HG02610 (cell line): ENCODE data around the gene FAM186B.
"Not testable (repeated sequence)": the region's sequence is repeated elsewhere in the genome, so short reads cannot be mapped to it uniquely, and the experiment has no call there.

Experiments
- ATAC-seq: cut with Tn5 transposase; IDR thresholded peaks from one replicate; pipeline ENCODE4 v1.9.1; 2021; ENCODE audit warnings: mild to moderate bottlenecking, moderate library complexity; ENCODE audit not compliant: unreplicated experiment

The FAM186B gene, protein sequence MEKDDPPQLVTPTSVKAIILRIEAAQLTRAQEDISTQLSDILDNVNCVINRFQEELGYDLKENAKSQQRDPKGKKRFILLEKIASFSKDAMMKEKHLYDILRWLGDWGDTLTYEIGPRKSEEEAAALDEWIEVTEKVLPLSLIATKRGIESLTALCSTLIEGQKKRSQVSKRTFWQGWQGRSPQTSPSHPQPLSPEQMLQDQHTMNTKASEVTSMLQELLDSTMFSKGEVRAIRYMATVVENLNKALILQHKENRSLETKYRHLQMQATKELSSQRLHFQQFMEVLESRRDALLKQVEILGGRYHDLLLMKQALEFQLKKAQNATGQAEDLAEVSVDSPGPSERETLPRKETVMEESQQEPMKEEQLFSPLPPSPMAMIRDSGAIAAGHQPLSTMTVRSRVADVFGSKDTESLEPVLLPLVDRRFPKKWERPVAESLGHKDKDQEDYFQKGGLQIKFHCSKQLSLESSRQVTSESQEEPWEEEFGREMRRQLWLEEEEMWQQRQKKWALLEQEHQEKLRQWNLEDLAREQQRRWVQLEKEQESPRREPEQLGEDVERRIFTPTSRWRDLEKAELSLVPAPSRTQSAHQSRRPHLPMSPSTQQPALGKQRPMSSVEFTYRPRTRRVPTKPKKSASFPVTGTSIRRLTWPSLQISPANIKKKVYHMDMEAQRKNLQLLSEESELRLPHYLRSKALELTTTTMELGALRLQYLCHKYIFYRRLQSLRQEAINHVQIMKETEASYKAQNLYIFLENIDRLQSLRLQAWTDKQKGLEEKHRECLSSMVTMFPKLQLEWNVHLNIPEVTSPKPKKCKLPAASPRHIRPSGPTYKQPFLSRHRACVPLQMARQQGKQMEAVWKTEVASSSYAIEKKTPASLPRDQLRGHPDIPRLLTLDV

DNA sequence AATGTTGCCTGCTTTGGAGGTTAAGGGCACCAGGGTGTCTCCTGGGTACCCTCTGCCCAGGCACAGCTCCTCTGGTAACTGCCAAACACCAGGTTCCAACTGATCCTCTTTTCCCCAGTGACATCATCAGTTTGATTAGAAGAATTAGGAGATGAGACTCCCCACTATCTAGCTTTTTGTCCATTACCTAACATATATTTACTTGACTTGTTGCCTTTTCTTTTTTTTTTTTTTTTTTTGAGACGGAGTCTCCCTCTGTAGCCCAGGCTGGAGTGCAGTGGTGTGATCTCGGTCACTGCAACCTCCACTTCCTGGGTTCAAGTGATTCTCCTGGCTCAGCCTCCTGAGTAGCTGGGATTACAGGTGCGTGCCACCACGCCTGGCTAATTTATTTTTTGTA lies at the start of gene FAM186B:
FAM186B (minus strand) TSS at position 101 of the 400 bp plus-strand sequence. CDS start 162 bp downstream, outside the sequence.
- not testable (repeated sequence) for ATAC-seq

DNA sequence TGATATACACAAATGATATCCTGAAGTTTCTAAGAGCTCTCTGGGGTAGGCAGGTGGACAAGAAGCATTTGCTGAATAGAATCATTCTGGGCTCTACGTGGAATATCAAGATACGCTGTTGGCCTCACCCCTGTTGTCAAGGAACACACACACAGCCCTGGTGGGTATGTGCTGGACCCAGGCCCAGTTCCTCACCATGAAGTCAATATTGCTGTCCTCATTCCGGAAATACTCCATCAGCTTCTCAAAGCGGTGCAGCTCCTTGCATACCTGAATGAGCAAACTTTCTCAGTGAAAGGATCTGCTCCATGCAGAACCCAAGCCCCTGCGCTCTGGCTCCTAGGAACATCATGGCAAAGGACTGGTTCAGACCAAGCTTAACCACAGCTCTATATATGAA lies 49.3 kb upstream of the FAM186B start:
- ATAC-seq, result no peak

DNA sequence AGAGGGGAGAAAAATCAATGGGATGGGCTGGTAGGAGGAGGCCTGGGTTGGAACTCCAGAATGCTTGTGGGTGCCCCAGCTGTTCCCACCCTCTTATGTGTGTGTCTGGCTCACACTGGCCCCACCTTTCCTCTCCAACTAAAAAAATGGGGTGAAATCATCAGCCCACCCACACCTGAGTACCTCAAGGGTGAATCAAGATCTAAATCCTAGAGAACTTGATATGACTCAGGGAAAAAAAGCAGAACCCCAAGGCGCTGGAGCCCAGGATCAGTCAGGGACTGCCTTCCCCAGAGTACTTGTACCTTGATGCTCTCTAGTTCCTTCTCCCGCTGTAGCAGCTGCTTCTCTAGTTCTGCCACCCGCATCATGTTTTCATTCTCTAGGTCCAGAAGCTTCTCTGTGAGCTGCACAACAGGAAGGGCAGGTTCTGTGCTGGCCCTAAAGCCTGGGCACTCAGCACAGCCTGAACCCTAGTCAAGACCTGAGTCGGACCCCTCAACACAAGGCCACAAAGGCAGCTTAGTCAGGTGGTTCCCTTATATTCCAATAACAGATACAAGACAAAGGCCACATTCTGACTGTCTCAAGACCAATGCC lies 47.6 kb upstream of the FAM186B start:
- ATAC-seq, result no peak

DNA sequence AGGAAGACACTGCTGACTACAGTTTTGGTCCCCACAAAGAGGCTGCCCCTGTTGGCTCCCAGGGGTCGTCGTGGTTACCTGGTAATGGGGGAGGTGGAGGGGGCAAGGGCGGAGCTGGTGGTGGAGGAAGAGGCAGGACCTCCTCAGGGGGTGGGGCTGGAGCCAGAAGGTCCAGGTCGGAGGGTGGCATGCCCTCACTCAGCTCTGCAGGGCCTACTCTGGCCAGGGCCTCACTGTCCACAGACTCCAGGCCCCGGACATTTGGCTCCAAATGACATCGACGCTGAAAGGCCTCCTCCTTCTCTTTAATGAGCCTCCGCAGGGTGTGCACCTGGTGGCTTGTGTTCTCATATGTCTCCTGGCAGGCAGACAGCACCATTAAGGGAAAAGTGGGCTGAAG lies 46.4 kb upstream of the FAM186B start:
- no peak for ATAC-seq

DNA sequence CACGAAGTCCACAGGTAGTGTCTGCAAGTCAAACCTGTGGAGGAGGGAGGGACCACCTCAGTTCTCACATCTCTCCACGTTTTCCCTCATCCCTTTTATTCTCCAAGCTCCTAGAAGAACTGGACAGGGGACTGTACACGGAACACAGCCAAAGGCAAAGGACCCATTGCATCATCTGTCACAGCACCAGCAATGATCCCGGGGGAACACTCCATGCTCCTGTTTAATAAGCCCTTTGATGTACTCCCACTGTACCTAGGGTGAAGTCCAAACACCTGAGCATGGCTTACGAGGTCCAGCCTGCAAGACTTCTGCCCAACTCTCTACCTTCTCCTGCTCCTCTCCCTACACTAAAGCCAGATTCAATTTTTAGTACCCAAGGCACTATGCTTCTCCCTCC lies 44.5 kb upstream of the FAM186B start:
- ATAC-seq, result no peak

DNA sequence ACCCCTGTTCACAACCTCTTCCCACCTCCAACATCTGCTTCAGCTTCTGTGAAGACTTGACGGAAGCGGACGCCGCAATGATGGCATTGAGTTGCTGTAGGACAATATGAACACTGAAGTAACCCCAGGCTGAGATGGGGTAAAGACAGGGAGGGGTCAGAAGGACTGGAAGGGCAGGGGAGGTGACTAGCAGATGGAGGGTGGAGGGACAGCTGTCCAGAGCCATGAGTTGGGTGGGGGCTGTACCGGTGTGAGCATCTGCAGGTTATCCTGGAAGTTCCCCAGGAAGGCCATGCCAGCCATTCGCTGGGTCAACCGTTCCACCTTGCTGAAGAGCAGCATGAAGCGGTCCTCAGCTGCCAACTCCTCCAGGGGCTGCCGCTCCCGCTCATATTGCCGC lies 44.0 kb upstream of the FAM186B start:
- ATAC-seq, result no peak

DNA sequence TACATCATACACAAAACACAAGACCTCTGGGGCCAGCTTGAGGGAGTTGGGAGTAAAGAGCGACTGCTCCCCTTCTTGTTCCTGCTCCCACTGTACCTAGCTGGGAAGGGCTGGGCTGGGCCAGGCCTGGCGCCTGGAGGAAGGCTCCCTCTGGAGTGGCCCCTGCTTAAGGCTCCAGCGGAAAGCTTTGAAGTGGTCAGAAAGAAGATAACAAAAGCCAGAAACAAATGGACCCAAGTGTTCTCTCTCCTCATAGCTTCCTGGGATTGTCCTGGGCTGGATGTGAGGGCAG lies 43.2 kb upstream of the FAM186B start:
- no peak for ATAC-seq

DNA sequence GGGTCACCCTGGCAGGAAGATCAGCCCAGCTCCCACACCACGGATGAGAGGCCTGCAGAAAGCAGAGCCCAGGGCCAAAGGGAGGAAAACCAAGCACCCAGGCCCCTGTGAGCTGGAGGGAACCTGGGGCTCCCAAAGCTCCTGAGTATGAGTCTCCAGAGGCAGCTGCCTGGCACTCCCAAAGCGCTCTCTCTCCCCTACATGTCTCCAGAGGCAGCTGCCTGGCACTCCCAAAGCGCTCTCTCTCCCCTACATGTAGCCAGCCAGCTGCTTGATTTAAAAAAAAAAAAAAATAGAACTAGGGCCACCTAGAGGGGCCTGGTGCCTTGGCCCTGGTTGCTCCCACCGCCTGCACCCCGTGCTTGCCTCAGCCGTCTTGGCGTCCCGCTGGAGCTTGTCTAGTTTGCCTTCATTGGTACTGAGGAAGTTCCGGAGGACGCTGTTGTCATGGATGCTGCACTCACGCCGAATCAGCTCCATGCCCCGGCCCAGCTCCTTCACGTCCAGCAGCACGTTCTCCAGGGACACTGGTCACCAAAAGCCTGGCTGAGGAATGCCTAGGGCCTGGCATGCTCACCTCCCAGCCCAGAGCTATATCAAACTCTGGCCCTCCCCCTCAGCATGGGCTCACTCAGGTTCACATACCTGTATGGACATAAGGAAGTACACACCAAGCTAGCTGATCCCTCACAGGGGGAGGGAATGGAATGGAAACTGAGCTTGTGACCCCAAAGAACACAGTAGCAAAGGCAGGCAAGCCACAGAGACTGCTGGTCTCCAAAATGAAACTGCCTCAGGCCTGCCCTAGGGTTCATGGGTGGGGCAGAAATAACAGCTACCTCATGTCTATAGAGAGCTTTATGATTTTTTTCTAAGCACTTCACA lies 42.6 kb upstream of the FAM186B start:
- ATAC-seq, result no peak

DNA sequence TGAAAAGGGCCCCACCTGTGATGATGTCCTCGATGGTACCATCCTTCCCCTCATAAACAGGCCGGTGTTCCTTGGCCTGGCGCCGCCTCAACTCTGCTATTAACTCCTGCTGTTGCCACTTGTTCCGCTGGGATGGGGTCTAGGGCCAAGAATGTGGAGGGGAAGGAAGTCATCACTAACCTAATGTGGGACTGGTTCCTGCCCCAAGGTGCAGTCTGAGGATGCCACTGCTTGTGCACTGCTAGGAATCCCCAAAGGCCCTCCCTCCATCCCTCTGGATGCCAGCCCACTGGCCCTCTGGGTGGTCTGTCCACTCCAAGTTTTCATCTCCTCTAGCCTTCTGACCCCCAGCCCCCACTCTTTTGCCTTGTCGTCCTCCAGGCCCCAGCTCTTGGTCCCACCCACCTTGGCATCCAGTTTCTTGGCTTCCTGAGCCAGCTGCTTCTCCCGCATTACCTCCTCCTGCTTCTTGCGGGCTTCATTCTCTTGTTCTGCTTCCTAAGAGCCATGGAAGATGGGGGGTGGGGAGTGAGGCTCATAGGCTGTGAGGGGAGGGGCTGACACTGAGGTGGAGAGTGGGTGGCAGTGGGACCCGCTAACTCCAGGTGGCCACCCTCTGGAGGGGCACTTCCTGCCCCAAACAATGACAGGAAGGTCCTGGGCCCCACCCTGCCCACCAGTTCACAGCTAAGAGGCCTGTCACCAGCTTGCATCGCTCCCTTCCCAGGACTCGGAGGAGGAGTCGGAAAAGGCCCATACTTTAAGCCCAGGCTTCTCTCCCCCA lies 41.6 kb upstream of the FAM186B start:
- ATAC-seq, result no peak

DNA sequence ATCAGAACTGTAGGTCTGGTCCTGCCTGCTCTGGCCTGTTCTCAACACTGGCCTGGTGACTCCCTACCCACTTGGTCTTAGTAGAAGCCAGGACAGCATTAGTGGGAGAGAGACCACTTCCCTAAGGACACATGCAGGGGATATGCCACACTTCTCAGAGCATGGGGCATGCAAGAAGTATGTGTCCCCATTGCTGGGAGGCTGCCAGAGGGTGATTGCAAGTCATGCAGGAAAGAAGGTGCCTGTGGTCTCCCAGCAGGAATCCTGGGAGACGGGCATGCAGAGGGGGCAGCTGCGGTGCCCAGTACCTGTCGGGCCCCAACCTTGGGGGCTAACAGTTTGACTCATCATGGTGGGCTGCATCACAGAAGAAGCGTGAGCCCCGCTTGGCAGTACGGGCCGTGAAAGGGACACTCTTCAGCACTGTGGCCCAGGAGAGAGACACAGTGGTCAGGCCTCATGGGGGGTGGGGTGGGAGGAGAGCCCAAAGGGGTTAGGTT lies 40.9 kb upstream of the FAM186B start:
- no peak for ATAC-seq

DNA sequence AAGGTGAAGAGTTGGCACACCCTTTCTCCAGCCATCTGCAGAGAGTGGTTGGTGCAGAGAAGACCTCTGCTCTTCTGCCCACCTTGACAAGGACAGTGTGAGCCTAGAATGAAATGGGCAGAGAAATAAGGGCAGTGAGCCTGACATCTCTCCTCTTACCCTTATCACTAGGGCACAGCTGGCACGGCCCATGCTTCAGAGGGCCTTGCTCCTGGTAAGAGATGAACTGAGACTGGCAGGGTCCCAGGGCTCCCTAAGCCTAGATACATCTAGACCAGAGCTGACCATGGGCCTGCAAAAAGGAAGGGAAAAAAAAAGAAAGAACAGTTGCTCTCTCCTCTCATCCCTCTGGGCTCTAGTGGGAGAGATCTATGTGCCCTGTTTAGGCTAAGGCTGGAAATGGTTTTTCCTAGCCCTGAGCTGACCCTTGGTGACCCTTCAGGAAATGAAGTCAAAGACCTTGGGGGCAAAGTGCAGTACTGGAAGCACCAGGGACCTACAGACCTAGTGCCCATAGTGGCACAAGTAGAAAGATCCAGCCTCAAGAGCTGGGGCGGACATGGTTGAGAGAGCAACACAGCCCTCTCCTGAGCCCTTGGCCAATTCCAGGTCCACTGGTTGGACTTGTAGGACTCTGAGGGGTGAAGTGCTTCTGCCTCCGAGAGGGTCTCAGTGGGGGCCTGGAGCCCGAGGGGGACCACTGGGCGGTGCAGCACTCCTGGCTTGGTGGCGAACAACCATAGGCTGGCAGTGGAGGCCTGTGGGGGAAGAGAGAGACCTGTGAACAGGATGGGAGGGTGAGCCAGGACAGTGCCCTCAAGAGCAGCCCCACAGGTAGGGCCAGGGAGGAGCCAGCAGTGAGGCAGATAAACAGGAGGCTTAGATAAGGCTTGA lies 40.0 kb upstream of the FAM186B start:
- no peak for ATAC-seq

DNA sequence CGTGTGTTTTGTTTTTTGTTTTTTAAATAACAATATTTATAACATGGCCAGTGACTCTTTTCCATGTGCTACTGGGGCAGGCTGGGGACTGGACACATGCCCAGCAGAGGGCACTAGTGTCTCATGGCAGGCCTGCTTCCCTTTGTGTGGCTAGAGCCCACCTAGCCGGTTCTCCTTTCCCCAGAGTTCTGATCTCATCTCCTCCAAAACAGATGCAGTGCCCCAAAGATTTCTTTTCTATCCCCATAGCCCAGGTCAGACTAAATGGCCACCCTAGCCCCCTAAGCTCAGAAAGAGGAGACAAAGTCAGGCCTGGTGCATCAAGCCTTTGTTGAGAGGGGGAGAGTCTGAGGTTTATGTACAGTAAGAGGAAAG lies 39.2 kb upstream of the FAM186B start:
- no peak for ATAC-seq

DNA sequence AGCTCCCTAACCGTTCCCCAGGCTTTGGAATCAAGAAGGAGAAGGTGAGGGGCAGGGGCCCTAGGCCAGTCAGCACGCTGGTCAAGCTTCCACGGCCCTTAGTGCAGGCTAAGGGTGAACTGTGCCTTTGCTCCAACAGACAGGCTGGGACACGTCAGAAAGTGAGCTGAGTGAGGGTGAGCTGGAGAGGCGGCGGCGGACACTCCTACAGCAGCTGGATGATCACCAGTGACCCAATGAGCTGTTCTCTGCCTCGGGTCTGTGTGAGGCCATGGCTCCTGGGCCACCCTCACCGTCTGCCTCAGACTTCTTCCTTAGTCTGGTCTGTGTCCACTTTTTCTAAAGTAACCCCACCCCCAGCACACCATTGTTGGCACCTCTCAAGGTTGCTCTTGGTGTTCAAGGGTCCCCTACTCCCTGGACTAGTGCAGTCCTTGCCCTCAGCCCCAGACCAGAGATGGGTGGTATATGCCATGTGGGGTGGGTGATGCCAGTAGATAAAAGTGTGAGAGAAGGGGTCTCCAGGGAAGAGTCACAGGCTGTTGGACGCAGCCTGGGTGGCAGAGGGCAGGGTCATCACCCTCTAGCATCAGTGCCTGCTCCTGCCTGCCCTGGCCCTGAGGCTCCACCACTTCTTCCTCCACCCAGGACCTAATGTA lies 38.7 kb upstream of the FAM186B start:
- no peak for ATAC-seq

DNA sequence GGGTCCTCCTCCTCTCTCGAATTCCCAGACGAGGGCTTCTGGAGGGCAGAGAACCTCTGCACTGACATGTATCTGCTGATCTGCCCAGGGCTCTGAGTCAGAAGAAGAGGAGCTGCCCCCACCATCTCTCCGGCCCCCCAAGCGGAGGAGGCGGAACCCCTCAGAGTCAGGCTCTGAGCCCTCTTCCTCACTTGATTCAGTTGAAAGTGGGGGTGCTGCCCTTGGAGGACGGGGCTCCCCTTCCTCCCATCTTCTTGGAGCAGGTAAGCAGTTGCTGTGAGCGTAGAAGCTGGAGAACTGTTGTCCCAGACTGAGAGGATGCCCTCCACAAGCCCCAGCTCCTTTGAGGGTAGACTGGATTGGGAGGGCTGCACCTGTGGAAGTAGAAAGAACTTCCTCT lies 37.7 kb upstream of the FAM186B start:
- ATAC-seq, result no peak

DNA sequence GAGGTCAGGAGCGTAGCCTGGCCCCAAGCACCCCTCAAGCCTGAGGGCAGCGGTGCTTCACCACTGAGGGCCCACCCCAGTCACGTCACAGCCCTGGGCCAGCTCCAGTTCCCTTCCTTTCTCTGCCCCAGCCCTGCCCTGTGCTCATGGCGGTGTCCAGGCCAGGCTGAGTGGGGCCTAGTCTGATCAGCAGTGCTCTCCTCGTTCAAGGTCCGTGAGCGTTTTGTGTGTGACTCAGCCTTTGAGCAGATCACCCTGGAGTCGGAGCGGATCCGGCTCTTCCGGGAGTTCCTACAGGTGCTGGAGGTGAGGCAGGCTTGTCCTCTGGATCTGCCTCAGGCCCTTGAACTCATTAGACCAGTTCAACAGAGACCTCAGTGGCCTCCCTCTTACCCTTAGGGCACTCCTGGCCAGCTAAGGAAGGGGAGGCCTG lies 36.9 kb upstream of the FAM186B start:
- ATAC-seq, result no peak

DNA sequence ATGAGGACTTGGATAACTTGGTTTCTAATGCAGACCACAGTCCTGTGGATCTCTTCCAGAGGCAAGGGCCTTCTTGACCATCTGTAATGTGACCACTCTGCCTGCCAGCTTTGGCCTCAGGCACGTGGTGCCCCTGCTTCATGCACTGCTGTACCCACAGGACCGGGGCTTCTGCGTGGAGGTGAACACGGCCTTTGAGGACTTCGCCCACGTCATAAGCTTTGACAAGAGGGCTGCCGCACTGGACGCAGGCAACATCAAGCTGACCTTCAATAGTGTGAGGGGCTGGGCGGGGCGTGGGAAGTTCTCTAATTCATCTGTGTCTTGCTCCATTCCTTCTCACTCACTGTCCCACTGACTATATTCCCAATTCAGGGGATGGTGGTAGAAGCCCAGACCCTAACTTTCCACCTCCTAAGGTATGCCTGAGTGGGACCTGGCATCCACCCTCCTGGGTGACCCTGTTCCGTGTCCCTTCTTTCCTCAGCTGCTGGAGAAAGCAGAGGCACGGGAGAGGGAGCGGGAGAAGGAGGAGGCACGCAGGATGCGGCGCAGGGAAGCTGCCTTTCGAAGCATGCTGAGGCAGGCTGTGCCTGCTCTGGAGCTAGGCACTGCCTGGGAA lies 36.4 kb upstream of the FAM186B start:
- no peak for ATAC-seq

DNA sequence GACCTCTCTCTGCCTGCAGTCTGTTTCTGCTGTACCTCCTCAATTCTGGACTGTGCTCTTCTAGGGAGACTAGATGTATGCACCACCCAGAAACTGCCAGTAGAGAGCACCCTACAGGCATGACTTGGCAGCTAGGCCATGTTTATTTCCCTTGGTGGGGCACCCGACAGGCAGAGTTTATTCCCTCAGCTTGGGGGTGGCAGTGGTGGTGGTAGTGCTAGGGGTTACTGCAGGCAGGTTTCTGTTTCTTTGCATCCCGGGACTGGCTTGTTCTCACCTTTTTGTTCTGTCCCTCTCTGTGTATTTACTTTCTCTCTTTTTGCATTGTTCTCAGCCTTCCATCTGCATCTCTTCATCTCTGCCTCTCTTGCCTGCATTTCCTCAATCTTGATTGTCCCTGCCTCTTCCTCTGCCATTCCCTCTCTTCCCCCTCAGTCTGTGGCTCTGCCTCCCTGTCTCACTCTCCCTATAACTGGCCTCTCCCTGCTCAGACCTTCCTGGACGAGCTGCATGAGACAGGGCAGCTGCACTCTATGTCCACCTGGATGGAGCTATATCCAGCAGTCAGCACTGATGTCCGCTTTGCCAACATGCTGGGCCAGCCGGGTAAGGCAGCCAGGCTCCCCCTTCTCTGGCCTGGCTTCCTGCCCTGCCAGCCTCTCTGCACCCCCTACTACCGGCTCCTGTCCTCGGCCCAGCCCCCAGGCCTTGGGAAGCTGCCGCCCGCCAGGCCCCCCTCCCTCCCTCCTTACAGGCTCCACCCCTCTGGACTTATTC lies 31.7 kb upstream of the FAM186B start:
- peak; percentile 64 for ATAC-seq
